Fibroblast of lung (primary cell): ENCODE measurements around the gene IL3RA.

ENCODE experiments used
- CTCF ChIP-seq, 2 donors: IDR thresholded peaks in 1 of 2; conservative IDR thresholded peaks in 1 of 2; 1 replicate in 1 of 2; 2 replicates in 1 of 2; pipeline ENCODE4 v1.5.1; 2011 to 2012; ENCODE audit warnings: low read length in 2 of 2, control low read depth in 1 of 2, inconsistent platforms in 1 of 2, low read depth in 1 of 2, mild to moderate bottlenecking in 1 of 2
- EZH2 ChIP-seq: IDR thresholded peaks from 2 replicates; pipeline ENCODE4 v1.5.1; 2012; ENCODE audit warnings: low read length, control low read depth, mild to moderate bottlenecking; ENCODE audit errors: missing control alignments

DNA sequence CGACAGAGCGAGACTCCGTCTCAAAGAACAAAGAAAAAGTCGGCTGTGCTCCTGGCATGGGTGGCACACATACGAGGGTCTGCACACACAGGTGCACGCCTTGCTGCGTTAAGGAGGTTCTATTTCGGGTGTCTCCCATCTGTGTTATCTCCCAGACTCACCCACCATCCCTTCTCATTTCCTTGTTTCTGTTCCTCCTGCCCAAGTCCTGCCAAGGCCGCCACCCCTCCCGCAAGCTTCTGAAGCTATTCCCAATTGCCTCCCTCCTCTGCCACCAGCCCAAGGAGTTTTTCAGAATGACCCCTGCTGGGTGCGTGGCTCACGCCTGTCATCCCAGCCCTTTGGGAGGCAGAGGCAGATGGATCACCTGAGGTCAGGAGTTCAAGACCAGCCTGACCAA is 6.0 kb upstream of the IL3RA start:
- TF ChIP-seq CTCF (conservative IDR thresholded peaks at IDR 0.05 in 1 of 2, IDR thresholded peaks at IDR 0.05 in 1 of 2; ENCODE audit: low read depth in 1 of 2, low read length in 2 of 2), result no peak
- TF ChIP-seq EZH2, result no peak
